Neural cell (in vitro differentiated cells): ENCODE data around the gene RAB3C. TPM values are rescaled to one million over a fixed set of nuclear protein-coding genes. Genes with fewer than 3 reads are reported as not detected.

ENCODE experiments used
- H2AFZ ChIP-seq: fragments of 200-600, 300-800 bp; sonication (generic), shearing (Covaris generic); 2 replicates; pipeline ENCODE4 v1.6.0; 2014; ENCODE audit warnings: low read depth, mild to moderate bottlenecking, antibody characterized with exemption, low read length, moderate library complexity
- H3F3A ChIP-seq: fragments of 200-600 bp; shearing (Covaris generic); 2 replicates; pipeline ENCODE4 v1.6.1; 2016; ENCODE audit warnings: mild to moderate bottlenecking, moderate library complexity, mixed read lengths, antibody characterized with exemption, low read length; ENCODE audit not compliant: insufficient read depth, poor library complexity, severe bottlenecking
- H3K27ac ChIP-seq: fragments of 200-600, 300-800 bp; sonication (generic), shearing (Covaris generic); 2 replicates; pipeline ENCODE4 v1.5.1; 2014; ENCODE audit warnings: mild to moderate bottlenecking, low read length, moderate library complexity
- H3K27me3 ChIP-seq: fragments of 300-800, 200-600 bp; sonication (generic), shearing (Covaris generic); 2 replicates; pipeline ENCODE4 v1.6.0; 2014; ENCODE audit warnings: mild to moderate bottlenecking, low read depth, low read length, moderate library complexity; ENCODE audit not compliant: insufficient read depth
- H3K36me3 ChIP-seq: fragments of 300-800, 200-600 bp; sonication (generic), shearing (Covaris generic); 2 replicates; pipeline ENCODE4 v1.5.1; 2014; ENCODE audit warnings: mild to moderate bottlenecking, antibody characterized with exemption, low read length, moderate library complexity; ENCODE audit not compliant: insufficient read depth
- H3K4me2 ChIP-seq: fragments of 300-800, 200-600 bp; sonication (generic), shearing (Covaris generic); 2 replicates; pipeline ENCODE4 v1.6.0; 2014; ENCODE audit warnings: mild to moderate bottlenecking, low read length
- H3K4me3 ChIP-seq: fragments of 300-800, 200-600 bp; sonication (generic), shearing (Covaris generic); 2 replicates; pipeline ENCODE4 v1.5.1; 2014; ENCODE audit warnings: mild to moderate bottlenecking, low read length, moderate library complexity
- H3K79me2 ChIP-seq: fragments of 200-600 bp; shearing (Covaris generic); replicated peaks from 2 replicates; pipeline ENCODE4 v1.6.0; 2014; ENCODE audit warnings: mild to moderate bottlenecking, low read length, moderate library complexity; ENCODE audit not compliant: insufficient read depth
- H3K9ac ChIP-seq: fragments of 300-800, 200-600 bp; sonication (generic), shearing (Covaris generic); 2 replicates; pipeline ENCODE4 v1.6.1; 2016; ENCODE audit warnings: mild to moderate bottlenecking, low read length, mixed read lengths
- H3K9me2 ChIP-seq: fragments of 200-600 bp; shearing (Covaris generic); 2 replicates; pipeline ENCODE4 v1.6.1; 2016; ENCODE audit warnings: mild to moderate bottlenecking, low read length, mixed read lengths; ENCODE audit not compliant: insufficient read depth
- H3K9me3 ChIP-seq: fragments of 200-600, 300-800 bp; sonication (generic), shearing (Covaris generic); 2 replicates; pipeline ENCODE4 v1.6.1; 2016; ENCODE audit warnings: mild to moderate bottlenecking, mixed run types, low read length, moderate library complexity, mixed read lengths
- H4K20me1 ChIP-seq: fragments of 200-600 bp; shearing (Covaris generic); 2 replicates; pipeline ENCODE4 v1.6.1; 2016; ENCODE audit warnings: mild to moderate bottlenecking, mixed run types; ENCODE audit not compliant: insufficient read depth
- EP300 ChIP-seq: fragments of 450-650 bp; conservative IDR thresholded peaks from 2 replicates; pipeline ENCODE4 v1.6.1; 2014; ENCODE audit warnings: antibody characterized with exemption, mild to moderate bottlenecking, moderate library complexity; ENCODE audit not compliant: poor library complexity, severe bottlenecking
- EZH2 ChIP-seq: fragments of 200-600, 300-800 bp; shearing (Covaris generic), sonication (generic); IDR thresholded peaks from 2 replicates; pipeline ENCODE4 v1.6.1; 2014; ENCODE audit warnings: antibody characterized with exemption, low read length, borderline replicate concordance, mild to moderate bottlenecking; ENCODE audit not compliant: insufficient read depth, poor library complexity, severe bottlenecking
- MXI1 ChIP-seq: fragments of 450-650 bp; conservative IDR thresholded peaks from 2 replicates; pipeline ENCODE4 v1.6.1; 2014; ENCODE audit warnings: antibody characterized with exemption, mild to moderate bottlenecking; ENCODE audit not compliant: poor library complexity, severe bottlenecking
- POLR2AphosphoS5 ChIP-seq: IDR thresholded peaks from 2 replicates; pipeline ENCODE4 v1.6.1; 2012
- RAD21 ChIP-seq: fragments of 450-650 bp; conservative IDR thresholded peaks from 2 replicates; pipeline ENCODE4 v1.6.1; 2014; ENCODE audit warnings: antibody characterized with exemption, mild to moderate bottlenecking, moderate library complexity
- SMC3 ChIP-seq: fragments of 450-650 bp; conservative IDR thresholded peaks from 2 replicates; pipeline ENCODE4 v1.6.1; 2014; ENCODE audit warnings: antibody characterized with exemption, mild to moderate bottlenecking, moderate library complexity; ENCODE audit not compliant: poor library complexity
- TAF1 ChIP-seq: IDR thresholded peaks from 2 replicates; pipeline ENCODE4 v1.6.1; 2012; ENCODE audit warnings: low read depth
- polyA plus RNA-seq: library from polyadenylated mRNA; depleted of rRNA; stranded (reverse); fragments of >200 nt; gene quantifications from 2 replicates; pipeline ENCODE4 v1.2.3, GENCODE V29; 2014
- TF ChIP-seq, protein P1 (sequence below): IDR thresholded peaks from 2 replicates; pipeline ENCODE4 v1.6.1; 2012; ENCODE audit warnings: borderline replicate concordance
- TF ChIP-seq, protein P2 (sequence below): fragments of 450-650 bp; IDR thresholded peaks from 2 replicates; pipeline ENCODE4 v1.5.1; 2014; ENCODE audit warnings: antibody characterized with exemption, mild to moderate bottlenecking, moderate library complexity; ENCODE audit not compliant: poor library complexity, severe bottlenecking

The RAB3C gene
- polyA plus RNA-seq, 1 donor from 2014 or later, result 94.3 TPM

DNA sequence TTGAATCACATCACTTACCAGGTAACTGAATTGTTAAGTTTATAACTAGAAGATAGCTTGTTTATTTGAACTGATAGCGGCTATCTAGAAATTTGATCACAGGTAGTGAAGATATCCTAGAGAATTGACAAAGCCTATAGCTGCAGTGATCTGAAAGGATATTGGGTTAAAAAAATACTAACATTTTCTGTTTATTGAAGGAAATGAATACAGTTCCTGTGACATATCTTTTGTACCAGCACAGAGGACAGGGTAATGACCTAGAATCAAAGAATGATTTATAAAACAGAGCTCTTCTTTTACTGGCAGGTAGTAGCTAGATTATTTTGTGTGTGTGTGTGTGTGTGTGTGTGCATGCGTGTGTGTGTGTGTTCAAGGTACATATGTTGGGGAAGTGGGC lies 94.8 kb downstream of the RAB3C start:
- Histone ChIP-seq H3K27me3 (no peaks in the 10 kb centered on the region), H2AFZ (no peak overlapping the region), H3K79me2 (no peaks in the 10 kb centered on the region), H3K9ac (no peak overlapping the region), H3K4me3 (no peak overlapping the region), H3F3A (no peaks in the 10 kb centered on the region), H3K9me3 (no peaks in the 10 kb centered on the region), H4K20me1 (no peaks in the 10 kb centered on the region), H3K9me2 (no peaks in the 10 kb centered on the region), H3K27ac (no peak overlapping the region), H3K4me2 (no peak overlapping the region), H3K36me3 (no peaks in the 10 kb centered on the region)
- TF ChIP-seq, protein P1, sequence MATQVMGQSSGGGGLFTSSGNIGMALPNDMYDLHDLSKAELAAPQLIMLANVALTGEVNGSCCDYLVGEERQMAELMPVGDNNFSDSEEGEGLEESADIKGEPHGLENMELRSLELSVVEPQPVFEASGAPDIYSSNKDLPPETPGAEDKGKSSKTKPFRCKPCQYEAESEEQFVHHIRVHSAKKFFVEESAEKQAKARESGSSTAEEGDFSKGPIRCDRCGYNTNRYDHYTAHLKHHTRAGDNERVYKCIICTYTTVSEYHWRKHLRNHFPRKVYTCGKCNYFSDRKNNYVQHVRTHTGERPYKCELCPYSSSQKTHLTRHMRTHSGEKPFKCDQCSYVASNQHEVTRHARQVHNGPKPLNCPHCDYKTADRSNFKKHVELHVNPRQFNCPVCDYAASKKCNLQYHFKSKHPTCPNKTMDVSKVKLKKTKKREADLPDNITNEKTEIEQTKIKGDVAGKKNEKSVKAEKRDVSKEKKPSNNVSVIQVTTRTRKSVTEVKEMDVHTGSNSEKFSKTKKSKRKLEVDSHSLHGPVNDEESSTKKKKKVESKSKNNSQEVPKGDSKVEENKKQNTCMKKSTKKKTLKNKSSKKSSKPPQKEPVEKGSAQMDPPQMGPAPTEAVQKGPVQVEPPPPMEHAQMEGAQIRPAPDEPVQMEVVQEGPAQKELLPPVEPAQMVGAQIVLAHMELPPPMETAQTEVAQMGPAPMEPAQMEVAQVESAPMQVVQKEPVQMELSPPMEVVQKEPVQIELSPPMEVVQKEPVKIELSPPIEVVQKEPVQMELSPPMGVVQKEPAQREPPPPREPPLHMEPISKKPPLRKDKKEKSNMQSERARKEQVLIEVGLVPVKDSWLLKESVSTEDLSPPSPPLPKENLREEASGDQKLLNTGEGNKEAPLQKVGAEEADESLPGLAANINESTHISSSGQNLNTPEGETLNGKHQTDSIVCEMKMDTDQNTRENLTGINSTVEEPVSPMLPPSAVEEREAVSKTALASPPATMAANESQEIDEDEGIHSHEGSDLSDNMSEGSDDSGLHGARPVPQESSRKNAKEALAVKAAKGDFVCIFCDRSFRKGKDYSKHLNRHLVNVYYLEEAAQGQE, result no peak
- TF ChIP-seq SMC3 (no peak), POLR2AphosphoS5 (no peak), EZH2 (no peak), EP300 (no peak), TAF1 (no peak), MXI1 (no peak), RAD21 (no peak)
- TF ChIP-seq, protein P2, sequence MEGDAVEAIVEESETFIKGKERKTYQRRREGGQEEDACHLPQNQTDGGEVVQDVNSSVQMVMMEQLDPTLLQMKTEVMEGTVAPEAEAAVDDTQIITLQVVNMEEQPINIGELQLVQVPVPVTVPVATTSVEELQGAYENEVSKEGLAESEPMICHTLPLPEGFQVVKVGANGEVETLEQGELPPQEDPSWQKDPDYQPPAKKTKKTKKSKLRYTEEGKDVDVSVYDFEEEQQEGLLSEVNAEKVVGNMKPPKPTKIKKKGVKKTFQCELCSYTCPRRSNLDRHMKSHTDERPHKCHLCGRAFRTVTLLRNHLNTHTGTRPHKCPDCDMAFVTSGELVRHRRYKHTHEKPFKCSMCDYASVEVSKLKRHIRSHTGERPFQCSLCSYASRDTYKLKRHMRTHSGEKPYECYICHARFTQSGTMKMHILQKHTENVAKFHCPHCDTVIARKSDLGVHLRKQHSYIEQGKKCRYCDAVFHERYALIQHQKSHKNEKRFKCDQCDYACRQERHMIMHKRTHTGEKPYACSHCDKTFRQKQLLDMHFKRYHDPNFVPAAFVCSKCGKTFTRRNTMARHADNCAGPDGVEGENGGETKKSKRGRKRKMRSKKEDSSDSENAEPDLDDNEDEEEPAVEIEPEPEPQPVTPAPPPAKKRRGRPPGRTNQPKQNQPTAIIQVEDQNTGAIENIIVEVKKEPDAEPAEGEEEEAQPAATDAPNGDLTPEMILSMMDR, result no peak

DNA sequence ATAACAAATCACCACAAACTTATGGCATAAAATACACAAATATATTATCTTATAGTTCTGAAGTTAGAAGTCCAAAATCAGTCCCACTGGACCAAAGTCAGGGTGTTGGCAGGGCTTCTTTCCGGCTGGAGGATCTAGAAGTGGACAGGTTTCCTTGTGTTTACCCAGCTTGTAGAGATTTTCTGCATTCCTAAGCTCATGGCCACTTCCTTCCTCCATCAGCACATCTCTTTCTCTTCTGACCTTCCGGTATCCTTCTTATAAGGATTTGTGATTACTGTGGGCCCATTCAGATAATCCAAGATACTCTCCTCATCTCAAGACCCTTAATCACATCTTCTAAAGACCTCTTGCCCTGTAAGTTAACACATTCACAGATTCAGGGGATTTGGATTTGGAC lies 97.6 kb downstream of the RAB3C start:
- Histone ChIP-seq H3K4me2 (no peak overlapping the region), H3K27ac (no peak overlapping the region), H4K20me1 (no peaks in the 10 kb centered on the region), H3K9me3 (no peaks in the 10 kb centered on the region), H3K4me3 (no peak overlapping the region), H3K27me3 (no peaks in the 10 kb centered on the region), H3K9me2 (no peaks in the 10 kb centered on the region), H3K79me2 (no peaks in the 10 kb centered on the region), H2AFZ (no peak overlapping the region), H3F3A (no peaks in the 10 kb centered on the region), H3K36me3 (no peaks in the 10 kb centered on the region), H3K9ac (no peak overlapping the region)
- TF ChIP-seq POLR2AphosphoS5, result no peak
- no peak for TF ChIP-seq TAF1
- no peak for TF ChIP-seq RAD21
- no peak for TF ChIP-seq EZH2
- no peak for TF ChIP-seq SMC3
- TF ChIP-seq, protein P2, result no peak
- TF ChIP-seq MXI1, result no peak
- TF ChIP-seq EP300, result no peak
- TF ChIP-seq, protein P1, result no peak
